K562 (cell line): ENCODE measurements around the gene GRIK1. TPM values are rescaled to one million over a fixed set of nuclear protein-coding genes. Genes with fewer than 3 reads are reported as not detected.

Experiments
- ARNT ChIP-seq, 2 experiments: fragments of 450-650 bp; IDR thresholded peaks; 2 replicates each; pipeline ENCODE4 v1.6.1; 2016; ENCODE audit warnings: mild to moderate bottlenecking in 1 of 2
- C11orf30 ChIP-seq: fragments of 450-650 bp; IDR thresholded peaks from 2 replicates; pipeline ENCODE4 v1.6.1; 2016; ENCODE audit warnings: low read depth, mild to moderate bottlenecking
- DPF2 ChIP-seq: fragments of 450-650 bp; IDR thresholded peaks from 2 replicates; pipeline ENCODE4 v1.6.1; 2016
- ETV1 ChIP-seq: fragments of 450-650 bp; conservative IDR thresholded peaks from 2 replicates; pipeline ENCODE4 v1.6.1; 2016; ENCODE audit warnings: missing genetic modification characterization, control low read depth, low read depth, missing compliant biosample characterization
- KDM1A ChIP-seq, 2 experiments: fragments of 450-650 bp; IDR thresholded peaks; 2 replicates each; pipeline ENCODE4 v1.6.1; 2016; ENCODE audit warnings: mild to moderate bottlenecking in 2 of 2
- MBD1 ChIP-seq: fragments of 250-450 bp; sonication (Bioruptor Pico); IDR thresholded peaks from 2 replicates; pipeline ENCODE4 v1.8.0; 2022; ENCODE audit warnings: inconsistent platforms
- NFE2 ChIP-seq: IDR thresholded peaks from 2 replicates; pipeline ENCODE4 v1.6.1; 2014; ENCODE audit warnings: antibody characterized with exemption, low read depth
- POLR2B ChIP-seq: fragments of 450-650 bp; IDR thresholded peaks from 2 replicates; pipeline ENCODE4 v1.6.1; 2018; ENCODE audit warnings: low read depth; ENCODE audit not compliant: partially characterized antibody
- PRMT5 ChIP-seq: sonication (generic); formaldehyde crosslinking; IDR thresholded peaks from 2 replicates; pipeline ENCODE4 v1.5.0; 2020; ENCODE audit warnings: missing genetic modification reagents
- RNF2 ChIP-seq: sonication (generic); IDR thresholded peaks from 2 replicates; pipeline ENCODE4 v1.6.1; 2016
- SMAD3 ChIP-seq: fragments of 450-650 bp; formaldehyde crosslinking; conservative IDR thresholded peaks from 2 replicates; pipeline ENCODE4 v1.4.0; 2020; ENCODE audit warnings: mild to moderate bottlenecking
- SMARCA4 ChIP-seq: fragments of 450-650 bp; IDR thresholded peaks from 2 replicates; pipeline ENCODE4 v1.6.1; 2016
- SOX6 ChIP-seq: fragments of 450-650 bp; IDR thresholded peaks from 2 replicates; pipeline ENCODE4 v1.6.1; 2014; ENCODE audit warnings: mild to moderate bottlenecking
- SRF ChIP-seq, 2 experiments: fragments of 250-450, 450-650 bp in 1 of 2; sonication (Bioruptor Pico) in 1 of 2; sonication (generic) in 1 of 2; formaldehyde crosslinking; IDR thresholded peaks; 2 replicates each; pipeline versions ENCODE4 v1.5.0 to v1.5.1; 2020 to 2022; ENCODE audit warnings: mild to moderate bottlenecking in 1 of 2, missing genetic modification reagents in 1 of 2
- ZHX1 ChIP-seq: fragments of 150-350 bp; conservative IDR thresholded peaks from 2 replicates; pipeline ENCODE4 v1.6.1; 2014; ENCODE audit warnings: low read length
- ZNF143 ChIP-seq: sonication (generic); formaldehyde crosslinking; IDR thresholded peaks from 2 replicates; pipeline ENCODE4 v1.9.0; 2022; ENCODE audit warnings: mild to moderate bottlenecking, missing genetic modification reagents
- polyA plus RNA-seq, 8 experiments: library from polyadenylated mRNA; depleted of rRNA in 4 of 8; stranded (reverse) in 5 of 8; unstranded in 3 of 8; fragments of >200 nt; fragmentation: Nextera tagmentation in 2 of 8; fragmentation: Illumina TruSeq in 1 of 8; extraction: Ambion mirVana in 2 of 8; extraction: Trizol in 1 of 8; gene quantifications; 2 replicates each; pipeline versions ENCODE4 v1.2.1 to v1.2.3, GENCODE V29; 2011 to 2014; ENCODE audit warnings: inconsistent platforms in 1 of 8, missing spikeins in 1 of 8
- total RNA-seq, 7 experiments: library from RNA; depleted of rRNA in 6 of 7; stranded (reverse); fragments of >200 nt in 6 of 7; fragmentation: Illumina TruSeq in 2 of 7; extraction: Trizol in 2 of 7; gene quantifications; 2 replicates each; pipeline versions ENCODE4 v1.2.1 to v1.2.3, GENCODE V29; 2011 to 2021; ENCODE audit warnings: low replicate concordance in 1 of 7
- TF ChIP-seq, protein P1 (sequence below): fragments of 450-650 bp; IDR thresholded peaks from 2 replicates; pipeline ENCODE4 v1.6.1; 2016; ENCODE audit warnings: antibody characterized with exemption
- TF ChIP-seq, protein P2 (sequence below): IDR thresholded peaks from 2 replicates; pipeline ENCODE4 v1.6.1; 2011; ENCODE audit not compliant: insufficient read length; ENCODE audit errors: extremely low read depth
- TF ChIP-seq, protein P3 (sequence below), 3 experiments: fragments of 200-800 bp in 1 of 3; fragments of 250-450 bp in 1 of 3; fragments of 450-650 bp in 1 of 3; sonication (Bioruptor Pico) in 1 of 3; sonication (Bioruptor generic) in 1 of 3; formaldehyde crosslinking in 1 of 3; IDR thresholded peaks; 2 replicates each; pipeline versions ENCODE4 v1.6.1 to v1.8.0; 2016 to 2022; ENCODE audit warnings: mild to moderate bottlenecking in 2 of 3, missing genetic modification characterization in 2 of 3, missing compliant biosample characterization in 1 of 3, moderate library complexity in 1 of 3

GRIK1 gene
- total and polyA plus RNA-seq, 9 of the 15 experiments (the other 6 are each of a cell fraction or from before 2014, with no cell fraction given) = 0.17 to 2.8 (median 0.53) TPM

DNA sequence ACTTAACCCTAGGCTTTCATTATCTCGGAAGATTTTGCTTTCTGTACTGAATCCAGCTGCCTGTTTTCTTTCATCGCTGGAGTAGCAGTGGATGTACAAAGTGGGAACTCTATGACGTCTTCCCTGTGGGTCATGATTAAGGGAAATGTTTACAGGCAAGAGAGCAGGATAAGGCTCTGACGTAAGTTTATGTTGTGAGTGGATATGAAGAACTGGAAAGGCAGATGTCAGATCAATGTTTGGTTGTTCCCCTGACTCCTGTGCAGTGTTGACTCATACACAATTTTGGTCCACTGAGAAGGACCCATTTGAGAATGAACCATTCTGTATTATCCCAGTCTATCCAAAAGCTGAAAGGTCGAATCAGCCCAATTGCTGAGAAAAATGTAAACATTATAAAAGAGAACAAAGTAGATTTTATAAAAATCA lies 292.4 kb downstream of the GRIK1 start (continued):
- TF ChIP-seq ZHX1 (no peak), SOX6 (peak; percentile 71), RNF2 (peak; percentile 91), MBD1 (CRISPR knock-in tag) (no peak), ETV1 (tag) (peak; percentile 33; the same call in 1 of the 2 replicates), DPF2 (peak; percentile 93), KDM1A (IDR thresholded peaks at IDR 0.05) (peak; percentile 73 to 81; a peak in 3 of 4 replicates), SMAD3 (CRISPR knock-in tag) (peak; percentile 83), PRMT5 (CRISPR knock-in tag) (no peak), C11orf30 (peak; percentile 85), ARNT (IDR thresholded peaks at IDR 0.05) (peak in 1 of 2 experiments; percentile 92; a peak in 2 of 4 replicates), ZNF143 (CRISPR knock-in tag) (no peak), SMARCA4 (peak; percentile 92), SRF (CRISPR knock-in tag; IDR thresholded peaks at IDR 0.05) (no peak), NFE2 (peak; percentile 80), POLR2B (peak; percentile 49)
- TF ChIP-seq, protein P1, sequence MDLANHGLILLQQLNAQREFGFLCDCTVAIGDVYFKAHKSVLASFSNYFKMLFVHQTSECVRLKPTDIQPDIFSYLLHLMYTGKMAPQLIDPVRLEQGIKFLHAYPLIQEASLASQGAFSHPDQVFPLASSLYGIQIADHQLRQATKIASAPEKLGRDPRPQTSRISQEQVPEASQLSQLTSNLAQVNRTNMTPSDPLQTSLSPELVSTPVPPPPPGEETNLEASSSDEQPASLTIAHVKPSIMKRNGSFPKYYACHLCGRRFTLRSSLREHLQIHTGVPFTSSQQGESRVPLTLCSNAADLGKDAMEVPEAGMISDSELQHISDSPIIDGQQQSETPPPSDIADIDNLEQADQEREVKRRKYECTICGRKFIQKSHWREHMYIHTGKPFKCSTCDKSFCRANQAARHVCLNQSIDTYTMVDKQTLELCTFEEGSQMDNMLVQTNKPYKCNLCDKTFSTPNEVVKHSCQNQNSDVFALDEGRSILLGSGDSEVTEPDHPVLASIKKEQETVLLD = peak; percentile 84; the same call in 1 of the 2 replicates
- TF ChIP-seq, protein P2, sequence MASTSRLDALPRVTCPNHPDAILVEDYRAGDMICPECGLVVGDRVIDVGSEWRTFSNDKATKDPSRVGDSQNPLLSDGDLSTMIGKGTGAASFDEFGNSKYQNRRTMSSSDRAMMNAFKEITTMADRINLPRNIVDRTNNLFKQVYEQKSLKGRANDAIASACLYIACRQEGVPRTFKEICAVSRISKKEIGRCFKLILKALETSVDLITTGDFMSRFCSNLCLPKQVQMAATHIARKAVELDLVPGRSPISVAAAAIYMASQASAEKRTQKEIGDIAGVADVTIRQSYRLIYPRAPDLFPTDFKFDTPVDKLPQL = no peak
- TF ChIP-seq, protein P3, sequence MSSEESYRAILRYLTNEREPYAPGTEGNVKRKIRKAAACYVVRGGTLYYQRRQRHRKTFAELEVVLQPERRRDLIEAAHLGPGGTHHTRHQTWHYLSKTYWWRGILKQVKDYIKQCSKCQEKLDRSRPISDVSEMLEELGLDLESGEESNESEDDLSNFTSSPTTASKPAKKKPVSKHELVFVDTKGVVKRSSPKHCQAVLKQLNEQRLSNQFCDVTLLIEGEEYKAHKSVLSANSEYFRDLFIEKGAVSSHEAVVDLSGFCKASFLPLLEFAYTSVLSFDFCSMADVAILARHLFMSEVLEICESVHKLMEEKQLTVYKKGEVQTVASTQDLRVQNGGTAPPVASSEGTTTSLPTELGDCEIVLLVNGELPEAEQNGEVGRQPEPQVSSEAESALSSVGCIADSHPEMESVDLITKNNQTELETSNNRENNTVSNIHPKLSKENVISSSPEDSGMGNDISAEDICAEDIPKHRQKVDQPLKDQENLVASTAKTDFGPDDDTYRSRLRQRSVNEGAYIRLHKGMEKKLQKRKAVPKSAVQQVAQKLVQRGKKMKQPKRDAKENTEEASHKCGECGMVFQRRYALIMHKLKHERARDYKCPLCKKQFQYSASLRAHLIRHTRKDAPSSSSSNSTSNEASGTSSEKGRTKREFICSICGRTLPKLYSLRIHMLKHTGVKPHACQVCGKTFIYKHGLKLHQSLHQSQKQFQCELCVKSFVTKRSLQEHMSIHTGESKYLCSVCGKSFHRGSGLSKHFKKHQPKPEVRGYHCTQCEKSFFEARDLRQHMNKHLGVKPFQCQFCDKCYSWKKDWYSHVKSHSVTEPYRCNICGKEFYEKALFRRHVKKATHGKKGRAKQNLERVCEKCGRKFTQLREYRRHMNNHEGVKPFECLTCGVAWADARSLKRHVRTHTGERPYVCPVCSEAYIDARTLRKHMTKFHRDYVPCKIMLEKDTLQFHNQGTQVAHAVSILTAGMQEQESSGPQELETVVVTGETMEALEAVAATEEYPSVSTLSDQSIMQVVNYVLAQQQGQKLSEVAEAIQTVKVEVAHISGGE (CRISPR knock-in tag; IDR thresholded peaks at IDR 0.05) = peak in 1 of 3 experiments; percentile 67; a peak in 1 of 6 replicates
